Bronchial epithelial cell (primary cell): ENCODE data around the gene SNX24. TPM values are rescaled to one million over a fixed set of nuclear protein-coding genes. Genes with fewer than 3 reads are reported as not detected.

Experiments used
- DNase-seq: peaks from one replicate; pipeline ENCODE4 v3.0.0-alpha.2; 2010; ENCODE audit warnings: low read depth
- FAIRE-seq: peaks from 2 replicates; lab custom pipeline; 2011; peaks lifted over from hg19 to GRCh38; lab: Jason Lieb, UNC
- H3K27me3 ChIP-seq: 2 replicates; pipeline ENCODE4 v1.5.1; 2011; ENCODE audit warnings: low read length; ENCODE audit not compliant: control insufficient read depth, insufficient read depth
- H3K36me3 ChIP-seq: 2 replicates; pipeline ENCODE4 v1.5.1; 2011; ENCODE audit warnings: low read length; ENCODE audit not compliant: control insufficient read depth, insufficient read depth
- H3K4me3 ChIP-seq: 2 replicates; pipeline ENCODE4 v1.5.1; 2011; ENCODE audit warnings: mild to moderate bottlenecking, low read depth, low read length, control low read depth
- total RNA-seq: library from RNA; depleted of rRNA; stranded (reverse); fragments of >200 nt; gene quantifications from 2 replicates; pipeline ENCODE4 v1.2.1, GENCODE V29; 2014
- TF ChIP-seq, protein P1 (sequence below): IDR thresholded peaks from 2 replicates; pipeline ENCODE4 v1.5.1; 2011; ENCODE audit warnings: mild to moderate bottlenecking, moderate library complexity, low read length, control low read depth, inconsistent platforms; ENCODE audit not compliant: insufficient read depth, severe bottlenecking

The SNX24 gene
- total RNA-seq, 1 donor from 2014 or later, result 37.1 TPM

DNA sequence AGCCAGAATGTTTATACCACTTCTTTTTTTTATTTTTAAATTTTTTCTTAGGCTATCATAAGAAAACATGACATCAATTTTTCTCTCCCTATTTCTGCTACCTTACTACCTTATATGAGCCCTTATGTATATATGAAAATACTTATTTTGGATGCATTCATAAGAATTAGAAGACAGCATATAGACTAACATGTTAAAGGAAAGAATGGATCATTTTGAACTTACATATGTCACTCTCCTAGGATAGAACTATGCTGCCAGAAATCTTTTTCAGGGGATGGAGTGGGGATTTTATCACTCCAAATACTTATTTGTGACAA is 51.8 kb downstream of the SNX24 start:
- no peaks in the 10 kb centered on the region for H3K27me3 ChIP-seq
- DNase-seq, result no peak
- no peak for FAIRE-seq
- no peaks in the 10 kb centered on the region for H3K36me3 ChIP-seq
- H3K4me3 ChIP-seq, result no peak overlapping the region
- TF ChIP-seq, protein P1, sequence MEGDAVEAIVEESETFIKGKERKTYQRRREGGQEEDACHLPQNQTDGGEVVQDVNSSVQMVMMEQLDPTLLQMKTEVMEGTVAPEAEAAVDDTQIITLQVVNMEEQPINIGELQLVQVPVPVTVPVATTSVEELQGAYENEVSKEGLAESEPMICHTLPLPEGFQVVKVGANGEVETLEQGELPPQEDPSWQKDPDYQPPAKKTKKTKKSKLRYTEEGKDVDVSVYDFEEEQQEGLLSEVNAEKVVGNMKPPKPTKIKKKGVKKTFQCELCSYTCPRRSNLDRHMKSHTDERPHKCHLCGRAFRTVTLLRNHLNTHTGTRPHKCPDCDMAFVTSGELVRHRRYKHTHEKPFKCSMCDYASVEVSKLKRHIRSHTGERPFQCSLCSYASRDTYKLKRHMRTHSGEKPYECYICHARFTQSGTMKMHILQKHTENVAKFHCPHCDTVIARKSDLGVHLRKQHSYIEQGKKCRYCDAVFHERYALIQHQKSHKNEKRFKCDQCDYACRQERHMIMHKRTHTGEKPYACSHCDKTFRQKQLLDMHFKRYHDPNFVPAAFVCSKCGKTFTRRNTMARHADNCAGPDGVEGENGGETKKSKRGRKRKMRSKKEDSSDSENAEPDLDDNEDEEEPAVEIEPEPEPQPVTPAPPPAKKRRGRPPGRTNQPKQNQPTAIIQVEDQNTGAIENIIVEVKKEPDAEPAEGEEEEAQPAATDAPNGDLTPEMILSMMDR, result no peak

DNA sequence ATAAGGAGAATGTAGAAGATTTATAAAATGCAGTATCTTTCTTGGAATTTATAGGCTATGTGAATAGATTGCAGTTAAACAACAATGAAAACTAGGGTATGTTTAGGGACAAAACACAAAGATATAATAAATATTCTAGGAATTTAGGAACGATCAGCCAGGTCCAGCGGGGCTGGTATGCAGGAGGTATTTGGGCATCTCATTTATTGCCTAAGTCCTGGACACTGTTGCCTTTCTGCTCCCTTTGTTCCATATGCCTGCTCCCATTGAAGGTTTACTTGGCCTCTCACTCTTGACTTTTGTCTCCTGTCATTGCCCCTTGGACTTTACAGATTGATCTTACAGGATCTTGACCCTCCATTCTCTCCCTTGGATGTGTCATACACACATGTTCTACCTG is 55.9 kb downstream of the SNX24 start:
- Histone ChIP-seq H3K27me3 (no peaks in the 10 kb centered on the region), H3K4me3 (no peak overlapping the region), H3K36me3 (peaks cover 1% of the 10 kb centered on the region)
- FAIRE-seq (peak; percentile 75), DNase-seq (no peak)
- TF ChIP-seq, protein P1, result no peak

DNA sequence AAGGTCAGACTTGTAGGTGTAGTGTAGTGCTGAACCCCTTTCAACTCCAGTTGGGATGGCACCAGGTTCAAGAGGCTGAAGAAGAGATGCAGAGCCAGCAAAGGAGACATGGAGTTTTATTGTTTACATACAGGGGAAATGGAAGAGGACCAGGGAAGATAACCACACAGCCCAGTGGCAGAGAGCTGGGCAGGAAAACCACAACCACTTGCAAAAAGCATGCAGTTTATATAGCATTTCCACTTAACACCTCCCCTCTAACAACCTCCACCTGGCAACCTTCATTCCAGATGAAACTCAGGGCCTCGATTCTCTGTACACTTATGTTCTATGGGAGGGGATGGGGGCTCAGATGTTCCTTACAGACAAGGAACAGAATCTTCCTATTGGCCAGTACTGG is 56.9 kb downstream of the SNX24 start:
- TF ChIP-seq, protein P1, result no peak
- Histone ChIP-seq H3K4me3 (no peak overlapping the region), H3K36me3 (peaks cover 1% of the 10 kb centered on the region), H3K27me3 (no peaks in the 10 kb centered on the region)
- DNase-seq, result no peak
- FAIRE-seq, result peak; percentile 36

DNA sequence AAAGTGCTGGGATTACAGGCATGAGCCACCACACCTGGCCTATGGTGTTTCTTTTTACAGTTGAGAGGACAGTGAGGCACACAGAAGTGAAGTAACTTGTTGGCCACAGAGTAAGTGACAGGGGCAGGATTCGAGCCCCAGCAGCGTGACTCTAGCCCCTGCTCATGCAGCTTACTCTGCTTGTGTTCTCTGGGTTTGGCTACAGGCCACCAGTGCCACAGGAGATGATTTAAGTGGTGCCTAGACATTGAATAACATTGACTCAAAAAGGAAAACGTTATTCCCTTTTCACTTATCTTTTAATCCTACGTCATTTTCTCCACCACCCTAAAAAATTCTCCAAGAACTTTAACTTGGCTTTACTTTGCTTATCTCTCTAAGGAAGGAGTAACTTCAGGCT is 61.4 kb downstream of the SNX24 start:
- no peak overlapping the region for H3K4me3 ChIP-seq
- DNase-seq, result no peak
- TF ChIP-seq, protein P1, result no peak

DNA sequence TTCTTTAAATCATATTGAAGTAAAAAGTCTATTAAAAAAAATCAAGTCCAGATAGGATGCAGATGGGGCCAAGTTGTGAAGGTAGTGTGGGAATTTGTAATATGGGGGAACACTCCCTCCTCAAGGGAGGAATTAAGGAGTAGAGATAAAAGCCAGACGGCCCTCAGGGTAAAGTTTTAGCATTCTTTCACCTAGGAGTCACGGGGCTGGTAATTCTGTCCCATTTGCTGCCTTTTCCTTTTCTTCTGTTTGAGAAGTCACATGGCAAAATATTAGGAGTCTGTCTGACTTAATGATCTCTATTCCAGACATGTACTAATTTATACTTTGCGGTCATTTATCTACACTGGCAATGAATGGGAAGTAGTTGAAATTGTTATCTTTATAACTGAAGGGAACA is 61.9 kb downstream of the SNX24 start:
- FAIRE-seq, result no peak
- peak; percentile 68 for DNase-seq
- Histone ChIP-seq H3K36me3 (peaks cover 1% of the 10 kb centered on the region), H3K4me3 (no peak overlapping the region), H3K27me3 (no peaks in the 10 kb centered on the region)
- TF ChIP-seq, protein P1, result no peak

More for the DNA sequence above, 61.4 kb downstream of the SNX24 start:
- no peak for FAIRE-seq
- peaks cover 1% of the 10 kb centered on the region for H3K36me3 ChIP-seq
- no peaks in the 10 kb centered on the region for H3K27me3 ChIP-seq

DNA sequence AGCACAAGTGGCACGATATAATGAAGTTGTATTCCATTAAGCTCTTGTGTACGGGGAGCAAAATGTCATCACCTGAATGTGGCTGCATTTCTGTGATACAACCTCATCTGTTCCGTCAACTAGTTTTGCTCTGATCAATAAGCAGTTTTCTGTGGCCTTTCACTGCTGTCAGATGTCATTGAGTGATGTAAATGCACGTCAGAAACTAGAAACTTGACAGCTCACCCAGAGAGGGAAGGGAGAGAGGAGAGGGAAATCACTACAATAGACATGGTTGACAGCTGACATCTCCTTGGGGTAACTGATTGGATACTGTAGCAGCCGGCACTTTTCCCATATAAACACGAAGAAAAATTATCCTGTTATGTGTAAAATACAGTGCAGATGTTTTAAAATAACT is 62.7 kb downstream of the SNX24 start:
- Histone ChIP-seq H3K27me3 (no peaks in the 10 kb centered on the region), H3K36me3 (peaks cover 1% of the 10 kb centered on the region), H3K4me3 (no peak overlapping the region)
- no peak for FAIRE-seq
- DNase-seq, result no peak
- TF ChIP-seq, protein P1, result no peak
